ENCODE results near the gene CCDC47. TPM values are rescaled to one million over a fixed set of nuclear protein-coding genes. Genes with fewer than 3 reads are reported as not detected.

Gene CCDC47
- total RNA-seq, 1 experiment from 2014 or later: 104 TPM

DNA sequence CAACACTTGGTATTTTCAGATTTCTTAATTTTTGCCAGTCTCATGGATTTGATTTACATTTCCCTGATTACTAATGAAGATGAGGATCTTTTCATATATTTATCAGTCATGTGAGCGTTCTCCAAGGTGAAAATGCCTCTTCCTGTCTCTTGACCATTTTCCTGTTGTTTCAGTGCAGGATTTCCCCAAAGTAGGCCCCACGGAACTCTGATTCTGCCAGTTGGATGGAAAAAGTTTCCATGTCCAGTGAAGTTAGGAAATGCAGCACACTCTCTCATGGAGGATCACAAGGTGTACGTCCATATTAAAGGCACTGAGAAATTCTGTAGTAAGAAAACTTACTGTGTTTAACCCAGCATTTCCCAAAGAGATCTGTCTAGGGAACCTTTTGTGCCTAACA lies 57.0 kb downstream of the CCDC47 start:
- CTCF ChIA-PET: no interaction called here

DNA sequence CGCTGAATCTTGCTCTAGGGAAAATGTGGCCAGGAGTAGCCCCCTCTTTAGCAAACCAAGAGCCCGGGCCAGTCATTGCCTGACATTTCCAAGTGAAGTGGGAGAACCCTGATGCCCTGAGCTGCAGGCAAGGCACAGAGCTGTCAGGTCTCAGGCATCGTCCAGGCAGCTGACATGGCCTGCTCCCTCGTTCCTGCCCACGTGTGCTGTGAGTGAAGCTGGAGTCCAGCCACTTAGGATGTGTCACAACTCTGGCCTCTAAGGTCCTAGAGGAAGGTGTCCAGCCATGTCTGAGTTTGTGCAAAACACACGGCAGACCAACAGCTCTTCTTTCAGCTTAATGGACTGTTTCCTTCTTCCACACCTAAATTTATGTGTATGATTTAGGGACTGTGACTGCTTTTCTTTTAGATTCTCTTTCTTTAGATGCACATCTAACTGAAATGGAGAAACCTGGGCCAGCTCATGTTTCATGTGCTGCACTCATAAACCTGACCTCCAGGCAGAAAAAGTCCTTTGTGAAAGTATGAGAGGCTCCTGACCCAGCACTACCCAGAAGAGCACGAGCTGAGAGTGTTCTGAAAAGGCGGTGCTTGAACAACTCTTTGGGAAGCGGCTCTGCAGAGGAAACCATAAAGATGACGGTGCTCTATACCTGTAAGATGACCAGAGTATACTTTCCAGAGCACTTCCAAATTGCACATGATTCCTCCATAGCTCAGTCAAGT lies 58.7 kb downstream of the CCDC47 start:
- POLR2A ChIA-PET (ENCODE audit: low non-redundant PET): no interaction called here
- DNase-seq (ENCODE audit: low spot score): no peak
- Histone ChIP-seq H3K4me3 (ENCODE audit: low read depth, low read length, poor library complexity, severe bottlenecking) (no peak overlapping the region), H3K9me3 (ENCODE audit: low read depth, low read length, poor library complexity, severe bottlenecking) (no peaks in the 10 kb centered on the region), H3K27me3 (replicated peaks; ENCODE audit: insufficient read depth, low read depth, low read length, poor library complexity) (no peaks in the 10 kb centered on the region), H3K4me1 (ENCODE audit: insufficient read depth, low read length, poor library complexity, severe bottlenecking) (no peaks in the 10 kb centered on the region), H3K36me3 (ENCODE audit: insufficient read depth, low read length, poor library complexity, severe bottlenecking) (peaks cover 22% of the 10 kb centered on the region), H3K27ac (ENCODE audit: low read depth, low read length, poor library complexity, severe bottlenecking) (no peak overlapping the region)
- intact Hi-C loops (cut with micrococcal nuclease; ENCODE audit: unreplicated experiment): no loop called here
- no TSS peak for BruUV-seq (replicated peaks)
- no peak for TF ChIP-seq EZH2 (IDR thresholded peaks at IDR 0.05; ENCODE audit: borderline replicate concordance, low read depth, low read length, poor library complexity, severe bottlenecking)
- TF ChIP-seq, protein P1, sequence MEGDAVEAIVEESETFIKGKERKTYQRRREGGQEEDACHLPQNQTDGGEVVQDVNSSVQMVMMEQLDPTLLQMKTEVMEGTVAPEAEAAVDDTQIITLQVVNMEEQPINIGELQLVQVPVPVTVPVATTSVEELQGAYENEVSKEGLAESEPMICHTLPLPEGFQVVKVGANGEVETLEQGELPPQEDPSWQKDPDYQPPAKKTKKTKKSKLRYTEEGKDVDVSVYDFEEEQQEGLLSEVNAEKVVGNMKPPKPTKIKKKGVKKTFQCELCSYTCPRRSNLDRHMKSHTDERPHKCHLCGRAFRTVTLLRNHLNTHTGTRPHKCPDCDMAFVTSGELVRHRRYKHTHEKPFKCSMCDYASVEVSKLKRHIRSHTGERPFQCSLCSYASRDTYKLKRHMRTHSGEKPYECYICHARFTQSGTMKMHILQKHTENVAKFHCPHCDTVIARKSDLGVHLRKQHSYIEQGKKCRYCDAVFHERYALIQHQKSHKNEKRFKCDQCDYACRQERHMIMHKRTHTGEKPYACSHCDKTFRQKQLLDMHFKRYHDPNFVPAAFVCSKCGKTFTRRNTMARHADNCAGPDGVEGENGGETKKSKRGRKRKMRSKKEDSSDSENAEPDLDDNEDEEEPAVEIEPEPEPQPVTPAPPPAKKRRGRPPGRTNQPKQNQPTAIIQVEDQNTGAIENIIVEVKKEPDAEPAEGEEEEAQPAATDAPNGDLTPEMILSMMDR (conservative IDR thresholded peaks at IDR 0.05; ENCODE audit: low read depth, low read length): no peak
- CTCF ChIA-PET: no interaction called here

More for the DNA sequence above, 57.0 kb downstream of the CCDC47 start:
- no peak for DNase-seq (ENCODE audit: low spot score)
- H3K36me3 ChIP-seq (ENCODE audit: insufficient read depth, low read length, poor library complexity, severe bottlenecking): peaks cover 10% of the 10 kb centered on the region
- no peaks in the 10 kb centered on the region for H3K27me3 ChIP-seq (replicated peaks; ENCODE audit: insufficient read depth, low read depth, low read length, poor library complexity)
- POLR2A ChIA-PET (ENCODE audit: low non-redundant PET): interaction anchor here (0.6 to 0.7 kb wide), 2 partner anchors 15 to 213 kb away, joined by 12 to 15 read pairs; no protein-coding TSS in a partner anchor
- TF ChIP-seq, protein P1 (conservative IDR thresholded peaks at IDR 0.05; ENCODE audit: low read depth, low read length): no peak
- no peak for TF ChIP-seq EZH2 (IDR thresholded peaks at IDR 0.05; ENCODE audit: borderline replicate concordance, low read depth, low read length, poor library complexity, severe bottlenecking)
- H3K27ac ChIP-seq (ENCODE audit: low read depth, low read length, poor library complexity, severe bottlenecking): no peak overlapping the region
- no peaks in the 10 kb centered on the region for H3K4me1 ChIP-seq (ENCODE audit: insufficient read depth, low read length, poor library complexity, severe bottlenecking)
- no TSS peak for BruUV-seq (replicated peaks)
- H3K9me3 ChIP-seq (ENCODE audit: low read depth, low read length, poor library complexity, severe bottlenecking): no peaks in the 10 kb centered on the region
- H3K4me3 ChIP-seq (ENCODE audit: low read depth, low read length, poor library complexity, severe bottlenecking): no peak overlapping the region
- intact Hi-C loops (cut with micrococcal nuclease; ENCODE audit: unreplicated experiment): no loop called here

DNA sequence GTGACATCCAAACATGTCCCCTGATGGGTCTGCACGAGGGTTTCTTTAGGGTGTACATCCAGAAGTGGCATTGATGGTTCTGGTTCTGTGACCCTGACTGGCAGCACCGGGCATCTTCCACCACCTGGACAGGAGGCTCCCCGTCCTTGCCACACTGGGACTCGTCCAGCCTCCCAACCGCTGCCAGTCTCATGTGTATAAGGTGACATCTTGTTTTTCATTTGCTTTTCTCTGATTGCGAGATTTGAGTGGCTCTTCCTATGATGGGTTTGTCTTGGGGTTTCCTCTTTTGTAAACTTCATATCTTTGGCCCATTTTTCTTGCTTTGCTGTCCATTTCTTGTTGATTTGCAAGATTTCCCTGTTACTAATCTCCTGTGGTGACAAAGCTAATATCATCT lies 64.3 kb downstream of the CCDC47 start:
- Histone ChIP-seq H3K36me3 (ENCODE audit: insufficient read depth, low read length, poor library complexity, severe bottlenecking) (peaks cover 31% of the 10 kb centered on the region), H3K27ac (ENCODE audit: low read depth, low read length, poor library complexity, severe bottlenecking) (no peak overlapping the region), H3K27me3 (replicated peaks; ENCODE audit: insufficient read depth, low read depth, low read length, poor library complexity) (no peaks in the 10 kb centered on the region), H3K4me1 (ENCODE audit: insufficient read depth, low read length, poor library complexity, severe bottlenecking) (peaks cover 6% of the 10 kb centered on the region), H3K4me3 (ENCODE audit: low read depth, low read length, poor library complexity, severe bottlenecking) (no peak overlapping the region), H3K9me3 (ENCODE audit: low read depth, low read length, poor library complexity, severe bottlenecking) (no peaks in the 10 kb centered on the region)
- POLR2A ChIA-PET (ENCODE audit: low non-redundant PET): no interaction called here
- CTCF ChIA-PET: no interaction called here
- intact Hi-C loops (cut with micrococcal nuclease; ENCODE audit: unreplicated experiment): no loop called here
- no peak for DNase-seq (ENCODE audit: low spot score)
- no TSS peak for BruUV-seq (replicated peaks)
- no peak for TF ChIP-seq EZH2 (IDR thresholded peaks at IDR 0.05; ENCODE audit: borderline replicate concordance, low read depth, low read length, poor library complexity, severe bottlenecking)
- TF ChIP-seq, protein P1 (conservative IDR thresholded peaks at IDR 0.05; ENCODE audit: low read depth, low read length): no peak

All from A673 (cell line).